ENCODE data around the gene RANBP1.

GRCh38 chr22:20114506-20115475 lies 1.1 kb upstream of the RANBP1 start:
- TF ChIP-seq EZH2 (IDR thresholded peaks at IDR 0.05; ENCODE audit: low read depth) (no peak), CTCF (conservative IDR thresholded peaks at IDR 0.05) (no peak)
